Neural cell (in vitro differentiated cells): ENCODE results near the gene NKD2.

Experiments used
- CTCF ChIP-seq: fragments of 450-650 bp; IDR thresholded peaks from 2 replicates; pipeline ENCODE4 v1.5.1; 2014; ENCODE audit warnings: antibody characterized with exemption, mild to moderate bottlenecking, moderate library complexity; ENCODE audit not compliant: poor library complexity, severe bottlenecking
- EP300 ChIP-seq: fragments of 450-650 bp; conservative IDR thresholded peaks from 2 replicates; pipeline ENCODE4 v1.6.1; 2014; ENCODE audit warnings: antibody characterized with exemption, mild to moderate bottlenecking, moderate library complexity; ENCODE audit not compliant: poor library complexity, severe bottlenecking
- EZH2 ChIP-seq: fragments of 200-600, 300-800 bp; shearing (Covaris generic), sonication (generic); IDR thresholded peaks from 2 replicates; pipeline ENCODE4 v1.6.1; 2014; ENCODE audit warnings: antibody characterized with exemption, low read length, borderline replicate concordance, mild to moderate bottlenecking; ENCODE audit not compliant: insufficient read depth, poor library complexity, severe bottlenecking
- MXI1 ChIP-seq: fragments of 450-650 bp; conservative IDR thresholded peaks from 2 replicates; pipeline ENCODE4 v1.6.1; 2014; ENCODE audit warnings: antibody characterized with exemption, mild to moderate bottlenecking; ENCODE audit not compliant: poor library complexity, severe bottlenecking
- POLR2AphosphoS5 ChIP-seq: IDR thresholded peaks from 2 replicates; pipeline ENCODE4 v1.6.1; 2012
- RAD21 ChIP-seq: fragments of 450-650 bp; conservative IDR thresholded peaks from 2 replicates; pipeline ENCODE4 v1.6.1; 2014; ENCODE audit warnings: antibody characterized with exemption, mild to moderate bottlenecking, moderate library complexity
- REST ChIP-seq: IDR thresholded peaks from 2 replicates; pipeline ENCODE4 v1.6.1; 2012; ENCODE audit warnings: borderline replicate concordance
- SMC3 ChIP-seq: fragments of 450-650 bp; conservative IDR thresholded peaks from 2 replicates; pipeline ENCODE4 v1.6.1; 2014; ENCODE audit warnings: antibody characterized with exemption, mild to moderate bottlenecking, moderate library complexity; ENCODE audit not compliant: poor library complexity
- TAF1 ChIP-seq: IDR thresholded peaks from 2 replicates; pipeline ENCODE4 v1.6.1; 2012; ENCODE audit warnings: low read depth

GRCh38 chr5:1011741-1012312 is 3.2 kb downstream of the NKD2 start:
- TF ChIP-seq SMC3, result no peak
- TF ChIP-seq CTCF, result no peak
- TF ChIP-seq EP300, result no peak
- no peak for TF ChIP-seq REST
- no peak for TF ChIP-seq EZH2
- TF ChIP-seq RAD21, result no peak
- TF ChIP-seq POLR2AphosphoS5, result no peak
- no peak for TF ChIP-seq TAF1
- TF ChIP-seq MXI1, result no peak
